Esophagus (tissue), 2 donors: Measurements from ENCODE around the gene HIVEP3. TPM values are rescaled to one million over a fixed set of nuclear protein-coding genes. Genes with fewer than 3 reads are reported as not detected.

Source experiments
- H3K27ac ChIP-seq, 2 donors: one replicate each; pipeline ENCODE4 v1.5.1; 2013; ENCODE audit warnings: low read depth in 2 of 2, mild to moderate bottlenecking in 2 of 2, inconsistent platforms in 1 of 2, low read length in 1 of 2, moderate library complexity in 1 of 2
- H3K27me3 ChIP-seq, 2 donors: one replicate each; pipeline ENCODE4 v1.6.1; 2013; ENCODE audit warnings: low read length in 2 of 2, control low read depth in 1 of 2, mild to moderate bottlenecking in 1 of 2; ENCODE audit not compliant: insufficient read depth in 2 of 2, control insufficient read depth in 1 of 2
- H3K36me3 ChIP-seq, 2 donors: one replicate each; pipeline ENCODE4 v1.6.1; 2013; ENCODE audit warnings: low read length in 1 of 2; ENCODE audit not compliant: control insufficient read depth in 2 of 2, insufficient read depth in 2 of 2
- H3K4me1 ChIP-seq, 2 donors: one replicate each; pipeline ENCODE4 v1.6.1; 2013; ENCODE audit warnings: low read length in 1 of 2; ENCODE audit not compliant: control insufficient read depth in 2 of 2, insufficient read depth in 2 of 2
- H3K4me3 ChIP-seq, 2 donors: one replicate each; pipeline ENCODE4 v1.5.1; 2013; ENCODE audit warnings: low read length in 2 of 2, mild to moderate bottlenecking in 2 of 2, low read depth in 1 of 2, moderate library complexity in 1 of 2
- H3K9me3 ChIP-seq, 2 donors: one replicate each; pipeline ENCODE4 v1.6.1; 2013; ENCODE audit warnings: mild to moderate bottlenecking in 2 of 2, low read depth in 1 of 2, low read length in 1 of 2, moderate library complexity in 1 of 2; ENCODE audit not compliant: control insufficient read depth in 2 of 2, insufficient read depth in 1 of 2
- WGBS, 2 donors: extraction: QIAGEN DNeasy Blood & Tissue Kit; methylation state at CpG; one replicate each; pipeline ENCODE4 v1.1.7; 2013; 5-methylcytosine and 5-hydroxymethylcytosine counted together
- polyA plus RNA-seq, 2 donors: library from polyadenylated mRNA; stranded (reverse); fragments of 200-250 nt; gene quantifications; one replicate each; pipeline ENCODE4 v1.2.3, GENCODE V29; 2013
- donor health status: healthy with polysubstance abuse.
- donor health status: Bipolar disorder and iron deficiency.

HIVEP3 gene
- polyA plus RNA-seq, 2 donors: 2.7 to 10.0 TPM

DNA sequence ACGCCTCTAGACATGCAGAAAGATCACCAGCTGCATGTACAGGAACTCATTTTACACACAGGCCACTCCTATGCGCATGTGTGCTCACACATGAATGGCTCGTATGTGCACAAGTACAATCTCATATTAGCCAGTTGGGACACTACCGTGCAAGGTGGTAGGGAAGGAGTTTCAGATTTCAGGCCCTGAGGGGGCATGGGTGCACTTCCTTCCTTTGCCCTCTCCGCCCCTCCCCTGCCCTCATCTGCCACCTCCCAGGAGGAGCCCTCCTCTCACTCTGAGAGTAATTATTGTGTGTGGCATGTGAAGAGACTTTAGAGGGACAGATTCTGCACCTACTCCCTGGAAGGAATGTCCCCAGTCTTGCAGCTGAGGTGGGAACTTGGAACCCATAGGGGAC, 449.0 kb downstream of the HIVEP3 start:
- no peaks in the 10 kb centered on the region for H3K36me3 ChIP-seq
- H3K4me1 ChIP-seq: peaks cover 7 to 23% of the 10 kb centered on the region in 2 donors
- H3K27ac ChIP-seq: no peak overlapping the region
- H3K27me3 ChIP-seq: no peaks in the 10 kb centered on the region
- 60 to 66% methylated on average over 5 of the region's 5 CpGs for WGBS, 2 donors
- H3K4me3 ChIP-seq: no peak overlapping the region
- H3K9me3 ChIP-seq: no peaks in the 10 kb centered on the region

GRCh38 chr1:41468122-41468762, 450.5 kb downstream of the HIVEP3 start:
- H3K27me3 ChIP-seq: no peaks in the 10 kb centered on the region
- no peak overlapping the region for H3K4me3 ChIP-seq
- H3K36me3 ChIP-seq: no peaks in the 10 kb centered on the region
- H3K27ac ChIP-seq: no peak overlapping the region
- H3K9me3 ChIP-seq: no peaks in the 10 kb centered on the region
- H3K4me1 ChIP-seq: peaks cover 0 to 13% of the 10 kb centered on the region in 2 donors
- WGBS, 2 donors: 68 to 73% methylated on average over 12 of the region's 12 CpGs

DNA sequence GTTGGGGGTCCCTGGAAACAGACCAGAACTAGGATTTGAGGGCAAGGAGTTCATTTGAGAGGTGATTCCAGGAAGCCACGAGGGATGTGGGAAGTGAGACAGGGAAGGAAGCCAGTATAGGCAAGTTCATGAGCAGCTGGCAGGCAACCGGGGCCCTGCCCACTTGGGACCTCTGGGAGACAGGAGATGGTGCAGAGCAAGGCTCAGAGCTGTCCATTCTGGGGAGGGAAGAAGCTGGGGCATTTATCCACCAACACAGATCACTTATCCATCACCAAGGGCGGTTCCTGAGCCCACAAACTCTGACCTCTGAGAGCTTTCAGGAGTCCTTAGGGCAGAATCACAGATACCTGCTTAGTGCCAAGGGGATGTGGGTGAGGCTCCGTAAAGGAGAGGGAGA, 451.0 kb downstream of the HIVEP3 start:
- WGBS, 2 donors: 36 to 42% methylated on average over 4 of the region's 4 CpGs
- Histone ChIP-seq H3K27ac (no peak overlapping the region), H3K4me3 (no peak overlapping the region)

DNA sequence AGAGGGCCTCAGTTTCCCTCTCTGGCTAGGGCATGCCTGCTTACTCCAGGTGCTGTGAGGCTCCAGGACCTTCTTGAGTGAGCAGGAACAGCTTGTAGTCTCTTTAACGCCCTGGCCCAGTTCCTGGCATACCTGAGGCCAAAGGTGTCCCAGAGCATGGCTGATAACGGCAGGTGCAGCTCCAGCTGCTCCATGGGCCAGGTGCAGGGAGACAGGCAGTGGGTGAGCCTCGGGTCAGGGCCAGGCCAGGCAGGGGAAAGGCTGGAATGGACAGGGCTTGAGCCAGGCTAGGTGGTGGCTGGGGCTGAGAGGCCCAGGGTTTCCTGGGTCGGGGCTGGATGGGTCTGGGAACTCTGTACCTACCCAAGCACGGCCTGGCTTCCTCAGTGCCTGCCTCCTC, 452.6 kb downstream of the HIVEP3 start:
- Histone ChIP-seq H3K27ac (no peak overlapping the region), H3K36me3 (no peaks in the 10 kb centered on the region), H3K9me3 (no peaks in the 10 kb centered on the region), H3K4me1 (peaks cover 0 to 16% of the 10 kb centered on the region in 2 donors), H3K4me3 (no peak overlapping the region), H3K27me3 (no peaks in the 10 kb centered on the region)
- WGBS, 2 donors: 56 to 67% methylated on average over 5 of the region's 5 CpGs

More for the DNA sequence above, 451.0 kb downstream of the HIVEP3 start:
- Histone ChIP-seq H3K36me3 (no peaks in the 10 kb centered on the region), H3K27me3 (no peaks in the 10 kb centered on the region), H3K4me1 (peaks cover 0 to 16% of the 10 kb centered on the region in 2 donors), H3K9me3 (no peaks in the 10 kb centered on the region)

- Histone ChIP-seq H3K27ac (no peak overlapping the region), H3K4me3 (no peak overlapping the region), H3K27me3 (no peaks in the 10 kb centered on the region), H3K36me3 (no peaks in the 10 kb centered on the region), H3K4me1 (peaks cover 0 to 16% of the 10 kb centered on the region in 2 donors), H3K9me3 (no peaks in the 10 kb centered on the region)
- 52 to 72% methylated on average over 1 of the region's 1 CpG for WGBS, 2 donors
These were observed 453.0 kb downstream of the HIVEP3 start for GRCh38 chr1:41465741-41466140.

DNA sequence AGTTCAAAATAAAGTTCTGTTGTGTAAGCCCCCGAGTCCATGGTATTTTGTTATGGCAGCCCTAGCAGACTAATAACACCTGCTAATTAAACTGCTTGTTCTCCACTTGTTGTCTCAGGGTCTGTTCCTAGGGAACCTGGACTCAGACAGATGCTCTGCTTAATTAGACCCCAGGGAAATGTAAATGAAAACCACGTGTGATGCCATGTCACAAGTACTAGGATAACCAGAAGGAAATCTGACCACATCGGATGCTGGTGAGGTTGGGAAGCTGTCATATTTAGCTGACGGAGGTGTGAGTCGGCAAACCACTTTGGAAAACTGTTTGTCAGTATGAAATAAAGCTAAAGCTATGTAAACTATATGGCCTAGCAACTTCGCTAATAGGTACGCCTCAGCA, 453.8 kb downstream of the HIVEP3 start:
- 91 to 92% methylated on average over 7 of the region's 7 CpGs for WGBS, 2 donors
- peaks cover 0 to 16% of the 10 kb centered on the region in 2 donors for H3K4me1 ChIP-seq
- H3K27me3 ChIP-seq: no peaks in the 10 kb centered on the region
- H3K9me3 ChIP-seq: no peaks in the 10 kb centered on the region
- no peak overlapping the region for H3K4me3 ChIP-seq
- H3K36me3 ChIP-seq: no peaks in the 10 kb centered on the region
- H3K27ac ChIP-seq: no peak overlapping the region

DNA sequence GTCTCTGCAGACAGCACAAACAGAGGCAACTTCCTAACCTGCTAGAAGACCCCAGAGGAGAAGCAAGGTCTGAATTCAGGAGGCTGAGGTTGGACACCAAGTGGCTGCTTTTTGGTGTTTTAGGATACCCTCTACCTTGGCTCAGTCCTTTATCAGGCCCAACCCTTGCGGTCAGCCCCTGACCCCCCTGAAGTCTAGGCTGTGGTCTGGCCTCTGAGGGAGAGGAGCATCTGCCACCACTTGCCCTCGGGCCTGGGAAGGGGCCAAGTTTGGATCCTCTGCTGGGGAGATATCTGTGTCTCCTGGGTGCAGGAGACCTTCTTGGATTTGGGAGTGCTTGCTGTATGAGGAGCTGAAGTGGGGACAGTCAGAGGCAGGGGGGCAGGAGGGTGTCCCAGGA, 455.2 kb downstream of the HIVEP3 start:
- 88 to 89% methylated on average over 2 of the region's 2 CpGs for WGBS, 2 donors
- H3K4me1 ChIP-seq: peaks cover 0 to 12% of the 10 kb centered on the region in 2 donors
- no peak overlapping the region for H3K4me3 ChIP-seq
- no peak overlapping the region for H3K27ac ChIP-seq
- H3K9me3 ChIP-seq: no peaks in the 10 kb centered on the region
- H3K36me3 ChIP-seq: no peaks in the 10 kb centered on the region
- H3K27me3 ChIP-seq: no peaks in the 10 kb centered on the region

DNA sequence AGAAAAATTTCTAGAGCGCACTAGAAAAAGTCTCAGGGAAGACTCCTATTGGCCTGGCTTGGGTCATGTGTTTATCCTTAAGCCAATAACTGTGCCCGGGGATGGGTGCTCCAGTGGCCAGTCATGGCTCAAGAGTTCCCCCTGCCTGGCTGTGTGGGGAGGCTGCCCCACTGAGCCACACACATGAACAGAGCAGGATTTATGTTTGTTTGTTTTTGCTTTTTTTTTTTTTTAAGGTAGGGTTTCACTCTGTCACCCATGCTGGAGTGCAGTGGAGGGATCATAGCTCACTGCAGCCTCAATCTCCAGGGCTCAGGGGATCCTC, 456.1 kb downstream of the HIVEP3 start:
- Histone ChIP-seq H3K36me3 (no peaks in the 10 kb centered on the region), H3K27ac (no peak overlapping the region), H3K27me3 (no peaks in the 10 kb centered on the region), H3K4me3 (no peak overlapping the region), H3K4me1 (peaks cover 0 to 12% of the 10 kb centered on the region in 2 donors), H3K9me3 (no peaks in the 10 kb centered on the region)
- WGBS, 2 donors: 90 to 96% methylated on average over 2 of the region's 2 CpGs

DNA sequence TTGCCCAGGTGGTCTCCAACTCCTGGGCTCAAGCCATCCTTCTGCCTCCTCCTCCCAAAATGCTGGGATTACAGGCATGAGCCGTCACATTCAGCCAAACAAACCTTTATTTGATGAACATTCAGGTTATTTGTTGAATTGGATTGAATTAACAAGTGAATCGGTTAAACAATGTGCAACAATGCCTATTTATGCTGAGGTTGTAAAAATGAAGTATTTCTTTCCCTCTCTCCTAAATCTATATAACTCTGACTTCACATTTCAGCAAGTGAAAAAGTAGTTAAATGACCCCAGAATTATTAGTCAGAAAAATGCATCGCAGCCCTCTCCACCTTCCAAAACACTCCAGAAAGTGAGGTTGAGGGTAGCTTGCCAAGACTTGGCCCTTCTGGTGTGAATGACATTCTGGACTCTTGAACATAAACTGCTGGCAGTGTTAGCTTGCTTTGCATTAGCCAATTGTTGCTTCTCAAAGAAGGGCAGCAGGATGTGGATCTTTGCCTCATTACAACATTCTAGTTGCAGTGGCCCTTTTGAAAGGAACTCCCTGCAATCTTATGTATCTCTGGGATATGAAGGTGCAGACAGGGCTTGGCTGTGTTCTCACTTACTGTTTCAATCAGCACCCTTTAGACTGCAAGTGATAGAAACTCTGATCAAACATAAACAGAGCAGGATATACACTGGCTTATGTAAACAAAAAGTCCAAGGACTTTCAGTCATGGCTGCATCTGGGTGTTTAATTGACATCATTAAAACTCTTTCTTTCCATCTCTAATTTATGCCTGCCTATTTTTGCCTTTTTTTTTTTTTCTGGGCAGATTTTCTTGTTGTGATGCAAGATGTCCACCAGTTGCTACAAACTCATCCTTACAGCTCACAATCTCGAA, 456.7 kb downstream of the HIVEP3 start:
- Histone ChIP-seq H3K4me3 (no peak overlapping the region), H3K9me3 (no peaks in the 10 kb centered on the region), H3K27ac (no peak overlapping the region), H3K27me3 (no peaks in the 10 kb centered on the region), H3K4me1 (peaks cover 0 to 8% of the 10 kb centered on the region in 2 donors), H3K36me3 (no peaks in the 10 kb centered on the region)
- WGBS, 2 donors: 53 to 61% methylated on average over 4 of the region's 4 CpGs
